22Rv1 (cell line): ENCODE measurements around the gene LGR6.

Source experiments
- ZFX ChIP-seq: fragments of 450-650 bp; IDR thresholded peaks from 2 replicates; pipeline ENCODE4 v1.6.1; 2017; ENCODE audit warnings: antibody characterized with exemption, borderline replicate concordance
- TF ChIP-seq, protein P1 (sequence below): fragments of 450-650 bp; IDR thresholded peaks from 2 replicates; pipeline ENCODE4 v1.5.1; 2017; ENCODE audit warnings: mild to moderate bottlenecking

- TF ChIP-seq, protein P1, sequence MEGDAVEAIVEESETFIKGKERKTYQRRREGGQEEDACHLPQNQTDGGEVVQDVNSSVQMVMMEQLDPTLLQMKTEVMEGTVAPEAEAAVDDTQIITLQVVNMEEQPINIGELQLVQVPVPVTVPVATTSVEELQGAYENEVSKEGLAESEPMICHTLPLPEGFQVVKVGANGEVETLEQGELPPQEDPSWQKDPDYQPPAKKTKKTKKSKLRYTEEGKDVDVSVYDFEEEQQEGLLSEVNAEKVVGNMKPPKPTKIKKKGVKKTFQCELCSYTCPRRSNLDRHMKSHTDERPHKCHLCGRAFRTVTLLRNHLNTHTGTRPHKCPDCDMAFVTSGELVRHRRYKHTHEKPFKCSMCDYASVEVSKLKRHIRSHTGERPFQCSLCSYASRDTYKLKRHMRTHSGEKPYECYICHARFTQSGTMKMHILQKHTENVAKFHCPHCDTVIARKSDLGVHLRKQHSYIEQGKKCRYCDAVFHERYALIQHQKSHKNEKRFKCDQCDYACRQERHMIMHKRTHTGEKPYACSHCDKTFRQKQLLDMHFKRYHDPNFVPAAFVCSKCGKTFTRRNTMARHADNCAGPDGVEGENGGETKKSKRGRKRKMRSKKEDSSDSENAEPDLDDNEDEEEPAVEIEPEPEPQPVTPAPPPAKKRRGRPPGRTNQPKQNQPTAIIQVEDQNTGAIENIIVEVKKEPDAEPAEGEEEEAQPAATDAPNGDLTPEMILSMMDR: no peak
- TF ChIP-seq ZFX: no peak
These were observed 7.3 kb upstream of the LGR6 start for GRCh38 chr1:202186327-202186726.
